WTC11 (cell line): ENCODE measurements around the gene TMEM120A. TPM values are rescaled to one million over a fixed set of nuclear protein-coding genes. Genes with fewer than 3 reads are reported as not detected.

ENCODE experiments used
- ATAC-seq: fragments of 200-7000 bp; cut with Tn5 transposase; 2 replicates; pipeline ENCODE4 v1.10.0; 2021; ENCODE audit warnings: mild to moderate bottlenecking, moderate library complexity
- CTCF ChIA-PET: fragments of 300-600 bp; sonication (Branson Sonifier 250); formaldehyde crosslinking; loops from one replicate; lab custom pipeline; 2021; ENCODE audit warnings: antibody characterized with exemption; lab: Charles Lee
- POLR2A ChIA-PET: fragments of 350-600 bp; sonication (Branson Sonifier 250); formaldehyde crosslinking; loops from one replicate; lab custom pipeline; 2021; ENCODE audit warnings: antibody characterized with exemption; lab: Charles Lee
- DNase-seq: peaks from one replicate; pipeline ENCODE4 v3.0.0; 2021; ENCODE audit warnings: low spot score
- H3K27ac Mint-ChIP-seq: 2 replicates; pipeline ENCODE4 v1.8.0; 2021; ENCODE audit warnings: mixed read lengths
- H3K27me3 Mint-ChIP-seq: 2 replicates; pipeline ENCODE4 v1.8.0; 2021; ENCODE audit warnings: low read depth, mild to moderate bottlenecking, moderate library complexity, mixed read lengths
- H3K36me3 Mint-ChIP-seq: 2 replicates; pipeline ENCODE4 v1.8.0; 2021; ENCODE audit warnings: mixed read lengths
- H3K4me1 Mint-ChIP-seq: 2 replicates; pipeline ENCODE4 v1.8.0; 2022; ENCODE audit warnings: mixed read lengths
- H3K4me3 Mint-ChIP-seq: 2 replicates; pipeline ENCODE4 v1.8.0; 2021; ENCODE audit warnings: mild to moderate bottlenecking, moderate library complexity, mixed read lengths
- H3K9me3 Mint-ChIP-seq: 2 replicates; pipeline ENCODE4 v1.8.0; 2021; ENCODE audit warnings: mixed read lengths
- CBFB ChIP-seq: sonication (generic); formaldehyde crosslinking; IDR thresholded peaks from 2 replicates; pipeline ENCODE4 v1.8.1; 2022; ENCODE audit warnings: mild to moderate bottlenecking, low read depth, missing genetic modification reagents
- CREB1 ChIP-seq: sonication (generic); formaldehyde crosslinking; IDR thresholded peaks from 2 replicates; pipeline ENCODE4 v1.8.0; 2023; ENCODE audit warnings: mild to moderate bottlenecking, missing genetic modification reagents
- ELF4 ChIP-seq: sonication (generic); formaldehyde crosslinking; IDR thresholded peaks from 2 replicates; pipeline ENCODE4 v1.8.1; 2022; ENCODE audit warnings: low read depth, mild to moderate bottlenecking, moderate library complexity, missing genetic modification reagents
- ETV6 ChIP-seq: sonication (generic); formaldehyde crosslinking; IDR thresholded peaks from 2 replicates; pipeline ENCODE4 v1.8.1; 2022; ENCODE audit warnings: mild to moderate bottlenecking, missing genetic modification reagents
- FOXP1 ChIP-seq: sonication (generic); formaldehyde crosslinking; IDR thresholded peaks from 2 replicates; pipeline ENCODE4 v1.8.0; 2022; ENCODE audit warnings: missing genetic modification reagents, mild to moderate bottlenecking, moderate library complexity, borderline replicate concordance
- GABPB1 ChIP-seq: sonication (generic); formaldehyde crosslinking; IDR thresholded peaks from 2 replicates; pipeline ENCODE4 v1.8.1; 2023; ENCODE audit warnings: mild to moderate bottlenecking, missing genetic modification reagents
- IRF2 ChIP-seq: sonication (generic); formaldehyde crosslinking; IDR thresholded peaks from 2 replicates; pipeline ENCODE4 v1.8.0; 2022; ENCODE audit warnings: low read depth, missing genetic modification reagents, borderline replicate concordance
- NFE2L1 ChIP-seq: sonication (generic); formaldehyde crosslinking; IDR thresholded peaks from 2 replicates; pipeline ENCODE4 v1.8.1; 2023; ENCODE audit warnings: missing genetic modification reagents
- NFYB ChIP-seq: sonication (generic); formaldehyde crosslinking; conservative IDR thresholded peaks from 2 replicates; pipeline ENCODE4 v1.8.0; 2022; ENCODE audit warnings: low read depth, missing genetic modification reagents
- RELA ChIP-seq: sonication (generic); formaldehyde crosslinking; IDR thresholded peaks from 2 replicates; pipeline ENCODE4 v1.8.1; 2022; ENCODE audit warnings: missing genetic modification reagents, mild to moderate bottlenecking, borderline replicate concordance
- SOX15 ChIP-seq: fragments of 250-450 bp; sonication (Bioruptor Pico); IDR thresholded peaks from 2 replicates; pipeline ENCODE4 v1.9.0; 2021; ENCODE audit warnings: mild to moderate bottlenecking
- ZBTB21 ChIP-seq: sonication (generic); formaldehyde crosslinking; IDR thresholded peaks from 2 replicates; pipeline ENCODE4 v1.8.1; 2023; ENCODE audit warnings: mild to moderate bottlenecking, missing genetic modification reagents, borderline replicate concordance
- ZNF121 ChIP-seq: sonication (generic); formaldehyde crosslinking; IDR thresholded peaks from 2 replicates; pipeline ENCODE4 v1.8.0; 2023; ENCODE audit warnings: missing genetic modification reagents
- total RNA-seq: library from RNA; stranded (reverse); gene quantifications from 3 replicates; pipeline ENCODE4 v1.2.3, GENCODE V29; 2021
- TF ChIP-seq, protein P1 (sequence below): sonication (generic); formaldehyde crosslinking; IDR thresholded peaks from 2 replicates; pipeline ENCODE4 v1.8.0; 2023; ENCODE audit warnings: mild to moderate bottlenecking, missing genetic modification reagents
- TF ChIP-seq, protein P2 (sequence below): sonication (generic); formaldehyde crosslinking; IDR thresholded peaks from 2 replicates; pipeline ENCODE4 v1.8.0; 2023; ENCODE audit warnings: missing genetic modification reagents
- TF ChIP-seq, protein P3 (sequence below): fragments of 250-450 bp; sonication (Bioruptor Pico); IDR thresholded peaks from 2 replicates; pipeline ENCODE4 v1.9.0; 2021; ENCODE audit warnings: mild to moderate bottlenecking

Gene TMEM120A
- total RNA-seq, 1 experiment from 2014 or later, result 21.9 TPM

DNA sequence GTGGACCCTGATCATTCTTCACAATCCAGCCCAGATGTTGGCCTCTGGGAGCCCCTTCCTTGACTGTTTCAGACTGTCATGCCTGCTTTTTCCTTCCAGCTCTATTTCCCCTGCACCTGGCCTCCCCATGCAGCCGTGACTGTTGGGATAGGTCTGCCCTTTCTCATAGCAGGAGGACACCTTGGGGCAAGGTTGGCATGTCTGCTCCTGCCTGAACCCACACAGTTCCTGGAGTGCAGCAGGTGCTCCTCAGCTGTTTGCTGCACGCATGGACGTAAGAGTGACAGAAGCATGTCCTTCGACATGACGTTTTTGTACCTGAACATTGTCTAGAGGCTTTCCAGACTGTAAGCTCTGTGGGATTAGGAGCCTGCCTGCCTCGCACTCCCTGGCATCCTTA, 55.5 kb downstream of the TMEM120A start:
- DNase-seq, result no peak
- CTCF ChIA-PET, result no interaction called here
- H3K27me3 Mint-ChIP-seq, result no peaks in the 10 kb centered on the region
- peak overlapping the region; percentile 52 for H3K27ac Mint-ChIP-seq
- no peak for TF ChIP-seq ZBTB21 (CRISPR knock-in tag)
- TF ChIP-seq, protein P1, sequence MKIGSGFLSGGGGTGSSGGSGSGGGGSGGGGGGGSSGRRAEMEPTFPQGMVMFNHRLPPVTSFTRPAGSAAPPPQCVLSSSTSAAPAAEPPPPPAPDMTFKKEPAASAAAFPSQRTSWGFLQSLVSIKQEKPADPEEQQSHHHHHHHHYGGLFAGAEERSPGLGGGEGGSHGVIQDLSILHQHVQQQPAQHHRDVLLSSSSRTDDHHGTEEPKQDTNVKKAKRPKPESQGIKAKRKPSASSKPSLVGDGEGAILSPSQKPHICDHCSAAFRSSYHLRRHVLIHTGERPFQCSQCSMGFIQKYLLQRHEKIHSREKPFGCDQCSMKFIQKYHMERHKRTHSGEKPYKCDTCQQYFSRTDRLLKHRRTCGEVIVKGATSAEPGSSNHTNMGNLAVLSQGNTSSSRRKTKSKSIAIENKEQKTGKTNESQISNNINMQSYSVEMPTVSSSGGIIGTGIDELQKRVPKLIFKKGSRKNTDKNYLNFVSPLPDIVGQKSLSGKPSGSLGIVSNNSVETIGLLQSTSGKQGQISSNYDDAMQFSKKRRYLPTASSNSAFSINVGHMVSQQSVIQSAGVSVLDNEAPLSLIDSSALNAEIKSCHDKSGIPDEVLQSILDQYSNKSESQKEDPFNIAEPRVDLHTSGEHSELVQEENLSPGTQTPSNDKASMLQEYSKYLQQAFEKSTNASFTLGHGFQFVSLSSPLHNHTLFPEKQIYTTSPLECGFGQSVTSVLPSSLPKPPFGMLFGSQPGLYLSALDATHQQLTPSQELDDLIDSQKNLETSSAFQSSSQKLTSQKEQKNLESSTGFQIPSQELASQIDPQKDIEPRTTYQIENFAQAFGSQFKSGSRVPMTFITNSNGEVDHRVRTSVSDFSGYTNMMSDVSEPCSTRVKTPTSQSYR, result no peak
- no peak for TF ChIP-seq ETV6 (CRISPR knock-in tag)
- TF ChIP-seq CBFB, result no peak
- TF ChIP-seq ZNF121 (CRISPR knock-in tag), result no peak
- TF ChIP-seq IRF2 (CRISPR knock-in tag), result no peak
- TF ChIP-seq GABPB1, result no peak
- no peak for TF ChIP-seq FOXP1 (CRISPR knock-in tag)
- TF ChIP-seq NFE2L1 (CRISPR knock-in tag), result no peak
- TF ChIP-seq RELA (CRISPR knock-in tag), result no peak
- no peak for TF ChIP-seq NFYB (CRISPR knock-in tag)
- TF ChIP-seq, protein P2, sequence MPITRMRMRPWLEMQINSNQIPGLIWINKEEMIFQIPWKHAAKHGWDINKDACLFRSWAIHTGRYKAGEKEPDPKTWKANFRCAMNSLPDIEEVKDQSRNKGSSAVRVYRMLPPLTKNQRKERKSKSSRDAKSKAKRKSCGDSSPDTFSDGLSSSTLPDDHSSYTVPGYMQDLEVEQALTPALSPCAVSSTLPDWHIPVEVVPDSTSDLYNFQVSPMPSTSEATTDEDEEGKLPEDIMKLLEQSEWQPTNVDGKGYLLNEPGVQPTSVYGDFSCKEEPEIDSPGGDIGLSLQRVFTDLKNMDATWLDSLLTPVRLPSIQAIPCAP, result no peak
- no peak for TF ChIP-seq ELF4
- TF ChIP-seq CREB1 (CRISPR knock-in tag), result no peak
- no peak for TF ChIP-seq SOX15 (CRISPR knock-in tag)
- TF ChIP-seq, all 79 proteins: peak for 0
- no peak overlapping the region for H3K4me3 Mint-ChIP-seq
- H3K4me1 Mint-ChIP-seq, result peaks cover 8% of the 10 kb centered on the region
- peaks cover 6% of the 10 kb centered on the region for H3K9me3 Mint-ChIP-seq
- POLR2A ChIA-PET, result interaction anchor here (0.6 to 0.9 kb wide), 2 partner anchors 24 to 1954 kb away, joined by 3 read pairs; no protein-coding TSS in a partner anchor
- ATAC-seq, result no peak
- peaks cover 16% of the 10 kb centered on the region for H3K36me3 Mint-ChIP-seq

DNA sequence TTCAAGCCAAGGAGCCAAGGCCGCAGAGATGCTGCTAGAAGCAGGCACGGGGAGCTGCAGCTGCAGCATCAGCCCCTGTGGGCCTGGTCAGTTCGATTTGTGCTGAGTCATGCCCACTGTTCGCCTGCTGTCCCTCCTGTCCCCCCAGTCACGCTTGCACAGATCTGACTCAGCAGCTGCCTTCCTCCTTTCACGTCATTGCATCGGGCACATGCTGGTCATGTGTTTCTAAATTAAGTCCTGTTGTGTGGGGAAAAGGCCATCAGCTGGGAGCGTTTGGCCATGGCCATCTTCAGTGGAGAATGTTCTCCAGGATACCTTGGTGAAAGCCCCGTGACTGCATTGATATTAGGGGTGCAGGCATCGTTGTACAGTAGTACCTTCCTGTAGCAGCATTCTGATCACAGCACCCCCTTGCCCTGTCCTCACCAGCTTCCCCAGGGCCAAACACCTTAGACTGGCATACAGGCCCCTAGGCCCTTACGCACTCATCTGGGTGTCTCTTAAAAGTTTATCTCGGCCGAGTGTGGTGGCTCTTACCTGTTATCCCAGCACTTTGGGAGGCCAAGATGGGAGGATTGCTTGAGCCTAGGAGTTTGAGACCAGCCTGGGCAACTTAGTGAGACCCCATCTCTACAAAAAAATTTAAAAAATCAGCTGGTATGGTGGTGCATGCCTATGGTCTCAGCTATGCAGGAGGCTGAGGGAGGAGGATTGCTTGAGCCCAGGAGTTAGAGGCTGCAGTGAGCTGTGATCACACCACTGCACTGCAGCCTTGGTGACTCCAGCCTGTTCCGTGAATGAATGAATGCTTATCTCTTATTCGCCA, 56.2 kb downstream of the TMEM120A start:
- H3K4me1 Mint-ChIP-seq, result peaks cover 11% of the 10 kb centered on the region
- TF ChIP-seq ZNF121 (CRISPR knock-in tag) (peak; percentile 54; the same call in 1 of the 2 replicates), NFE2L1 (CRISPR knock-in tag) (peak; percentile 91), GABPB1 (peak; percentile 98)
- TF ChIP-seq, protein P3, sequence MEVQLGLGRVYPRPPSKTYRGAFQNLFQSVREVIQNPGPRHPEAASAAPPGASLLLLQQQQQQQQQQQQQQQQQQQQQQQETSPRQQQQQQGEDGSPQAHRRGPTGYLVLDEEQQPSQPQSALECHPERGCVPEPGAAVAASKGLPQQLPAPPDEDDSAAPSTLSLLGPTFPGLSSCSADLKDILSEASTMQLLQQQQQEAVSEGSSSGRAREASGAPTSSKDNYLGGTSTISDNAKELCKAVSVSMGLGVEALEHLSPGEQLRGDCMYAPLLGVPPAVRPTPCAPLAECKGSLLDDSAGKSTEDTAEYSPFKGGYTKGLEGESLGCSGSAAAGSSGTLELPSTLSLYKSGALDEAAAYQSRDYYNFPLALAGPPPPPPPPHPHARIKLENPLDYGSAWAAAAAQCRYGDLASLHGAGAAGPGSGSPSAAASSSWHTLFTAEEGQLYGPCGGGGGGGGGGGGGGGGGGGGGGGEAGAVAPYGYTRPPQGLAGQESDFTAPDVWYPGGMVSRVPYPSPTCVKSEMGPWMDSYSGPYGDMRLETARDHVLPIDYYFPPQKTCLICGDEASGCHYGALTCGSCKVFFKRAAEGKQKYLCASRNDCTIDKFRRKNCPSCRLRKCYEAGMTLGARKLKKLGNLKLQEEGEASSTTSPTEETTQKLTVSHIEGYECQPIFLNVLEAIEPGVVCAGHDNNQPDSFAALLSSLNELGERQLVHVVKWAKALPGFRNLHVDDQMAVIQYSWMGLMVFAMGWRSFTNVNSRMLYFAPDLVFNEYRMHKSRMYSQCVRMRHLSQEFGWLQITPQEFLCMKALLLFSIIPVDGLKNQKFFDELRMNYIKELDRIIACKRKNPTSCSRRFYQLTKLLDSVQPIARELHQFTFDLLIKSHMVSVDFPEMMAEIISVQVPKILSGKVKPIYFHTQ (CRISPR knock-in tag), result no peak
- H3K36me3 Mint-ChIP-seq, result peaks cover 20% of the 10 kb centered on the region
- no peaks in the 10 kb centered on the region for H3K27me3 Mint-ChIP-seq
- ChIA-PET CTCF (interaction anchor here (0.6 kb wide), 1 partner anchor 499 kb away, joined by 3 read pairs; no protein-coding TSS in a partner anchor), POLR2A (no interaction called here)
- DNase-seq (no peak), ATAC-seq (no peak)
- no peak overlapping the region for H3K4me3 Mint-ChIP-seq
- peaks cover 10% of the 10 kb centered on the region for H3K9me3 Mint-ChIP-seq
- peak overlapping the region; percentile 84 for H3K27ac Mint-ChIP-seq

Other genes with a start within 250 kb of the TMEM120A start
- gene CCL26, start 222.4 kb downstream of the TMEM120A start, total RNA-seq, result 9.8 to 19.5 TPM (median 18.5 TPM) in 3 replicates
- not detected in 3 replicates for gene CCL24, start 180.8 kb downstream of the TMEM120A start, total RNA-seq
- 31.4 to 35.5 TPM (median 34.3 TPM) in 3 replicates for gene RHBDD2, start 115.6 kb downstream of the TMEM120A start, total RNA-seq
- 151 to 178 TPM (median 169 TPM) in 3 replicates for gene POR, start 79.4 kb downstream of the TMEM120A start, total RNA-seq
- gene STYXL1, start 53.4 kb upstream of the TMEM120A start, total RNA-seq, result 21.3 to 28.2 TPM (median 27.8 TPM) in 3 replicates
- 298 to 333 TPM (median 313 TPM) in 3 replicates for gene MDH2, start 53.5 kb upstream of the TMEM120A start, total RNA-seq
- gene SRRM3, start 207.3 kb upstream of the TMEM120A start, total RNA-seq, result 17.7 to 24.6 TPM (median 20.7 TPM) in 3 replicates